SH-SY5Y (cell line): ENCODE results near the gene ATL3.

Experiments
- GATA2 ChIP-seq: IDR thresholded peaks from 2 replicates; pipeline ENCODE4 v1.6.1; 2011; ENCODE audit warnings: mild to moderate bottlenecking, low read depth, low read length
- GATA3 ChIP-seq: IDR thresholded peaks from 2 replicates; pipeline ENCODE4 v1.6.1; 2011; ENCODE audit warnings: low read depth, mild to moderate bottlenecking, low read length, moderate library complexity

- TF ChIP-seq GATA2 (no peak), GATA3 (no peak)
Observed at GRCh38 chr11:63705526-63705925, 34.4 kb upstream of the ATL3 start.
